ENCODE data around the gene TNFRSF1A.

- TF ChIP-seq CTCF (IDR thresholded peaks at IDR 0.05), result no peak
- TF ChIP-seq TCF7L2 (IDR thresholded peaks at IDR 0.05; ENCODE audit: low read depth, low read length), result no peak
These were observed 9.7 kb upstream of the TNFRSF1A start for GRCh38 chr12:6351622-6352021.
